Muscle layer of duodenum (tissue), 2 donors: ENCODE results near the gene ZNF618.

ENCODE experiments used
- H3K27ac ChIP-seq: one replicate; pipeline ENCODE4 v1.7.0; 2013; ENCODE audit warnings: mild to moderate bottlenecking, low read length
- H3K27me3 ChIP-seq: one replicate; pipeline ENCODE4 v1.7.0; 2013; ENCODE audit warnings: low read depth, mild to moderate bottlenecking, control low read depth, low read length
- H3K36me3 ChIP-seq, 2 donors: one replicate each; pipeline ENCODE4 v1.7.0; 2013; ENCODE audit warnings: low read length in 2 of 2, control low read depth in 1 of 2, mild to moderate bottlenecking in 1 of 2; ENCODE audit not compliant: insufficient read depth in 2 of 2, control insufficient read depth in 1 of 2
- H3K4me1 ChIP-seq, 2 donors: one replicate each; pipeline ENCODE4 v1.7.0; 2013; ENCODE audit warnings: low read length in 2 of 2, mild to moderate bottlenecking in 2 of 2, control low read depth in 1 of 2, moderate library complexity in 1 of 2; ENCODE audit not compliant: insufficient read depth in 2 of 2, control insufficient read depth in 1 of 2
- H3K4me3 ChIP-seq, 2 donors: one replicate each; pipeline ENCODE4 v1.7.0; 2013; ENCODE audit warnings: low read length in 2 of 2, low read depth in 1 of 2, mild to moderate bottlenecking in 1 of 2
- H3K9me3 ChIP-seq, 2 donors: one replicate each; pipeline ENCODE4 v1.7.0; 2013; ENCODE audit warnings: low read length in 2 of 2, control low read depth in 1 of 2, mild to moderate bottlenecking in 1 of 2; ENCODE audit not compliant: control insufficient read depth in 1 of 2
- donor health status: healthy.

Gene ZNF618

GRCh38 chr9:113876151-113876992, at the start of gene ZNF618:
ZNF618 (plus strand) TSS chr9:113876309; CDS start chr9:113876381, 72 bp downstream.
- Histone ChIP-seq H3K27me3 (no peaks in the 10 kb centered on the region), H3K27ac (no peak within 1 kb of the TSS), H3K9me3 (no peaks in the 10 kb centered on the region), H3K36me3 (no peaks in the 10 kb centered on the region), H3K4me1 (peaks cover 0 to 3% of the 10 kb centered on the region in 2 donors), H3K4me3 (peak within 1 kb of the TSS; percentile 53 to 90)

GRCh38 chr9:113828221-113828620, 47.9 kb upstream of the ZNF618 start:
- H3K4me1 ChIP-seq, result no peaks in the 10 kb centered on the region
- H3K27ac ChIP-seq, result no peak overlapping the region
- no peaks in the 10 kb centered on the region for H3K36me3 ChIP-seq
- H3K9me3 ChIP-seq, result peaks cover 0 to 9% of the 10 kb centered on the region in 2 donors
- H3K27me3 ChIP-seq, result no peaks in the 10 kb centered on the region
- no peak overlapping the region for H3K4me3 ChIP-seq

GRCh38 chr9:113837334-113837733, 38.8 kb upstream of the ZNF618 start:
- no peaks in the 10 kb centered on the region for H3K27me3 ChIP-seq
- no peak overlapping the region for H3K27ac ChIP-seq
- no peaks in the 10 kb centered on the region for H3K4me1 ChIP-seq
- H3K36me3 ChIP-seq, result no peaks in the 10 kb centered on the region
- H3K4me3 ChIP-seq, result no peak overlapping the region
- peaks cover 0 to 7% of the 10 kb centered on the region in 2 donors for H3K9me3 ChIP-seq

GRCh38 chr9:113842086-113842485, 34.0 kb upstream of the ZNF618 start:
- Histone ChIP-seq H3K27me3 (no peaks in the 10 kb centered on the region), H3K4me1 (no peaks in the 10 kb centered on the region), H3K4me3 (no peak overlapping the region), H3K36me3 (no peaks in the 10 kb centered on the region), H3K27ac (no peak overlapping the region), H3K9me3 (no peaks in the 10 kb centered on the region)

- Histone ChIP-seq H3K27ac (no peak overlapping the region), H3K4me1 (no peaks in the 10 kb centered on the region), H3K27me3 (no peaks in the 10 kb centered on the region), H3K36me3 (no peaks in the 10 kb centered on the region), H3K4me3 (no peak overlapping the region), H3K9me3 (no peaks in the 10 kb centered on the region)
Measured at GRCh38 chr9:113844466-113844865, 31.6 kb upstream of the ZNF618 start.

- no peaks in the 10 kb centered on the region for H3K4me1 ChIP-seq
- H3K27ac ChIP-seq, result no peak overlapping the region
- H3K4me3 ChIP-seq, result no peak overlapping the region
- H3K27me3 ChIP-seq, result no peaks in the 10 kb centered on the region
- H3K9me3 ChIP-seq, result peaks cover 10 to 13% of the 10 kb centered on the region in 2 donors
- H3K36me3 ChIP-seq, result no peaks in the 10 kb centered on the region
Measured at GRCh38 chr9:113851359-113851758, 24.8 kb upstream of the ZNF618 start.

GRCh38 chr9:113851873-113852272, 24.2 kb upstream of the ZNF618 start:
- Histone ChIP-seq H3K9me3 (peaks cover 10 to 13% of the 10 kb centered on the region in 2 donors), H3K27ac (no peak overlapping the region), H3K36me3 (no peaks in the 10 kb centered on the region), H3K4me3 (no peak overlapping the region), H3K4me1 (no peaks in the 10 kb centered on the region), H3K27me3 (no peaks in the 10 kb centered on the region)

- H3K4me3 ChIP-seq, result no peak overlapping the region
- H3K9me3 ChIP-seq, result peaks cover 10 to 13% of the 10 kb centered on the region in 2 donors
- no peaks in the 10 kb centered on the region for H3K36me3 ChIP-seq
- no peaks in the 10 kb centered on the region for H3K4me1 ChIP-seq
- no peaks in the 10 kb centered on the region for H3K27me3 ChIP-seq
- H3K27ac ChIP-seq, result no peak overlapping the region
Measured at GRCh38 chr9:113853333-113853732, 22.8 kb upstream of the ZNF618 start.

GRCh38 chr9:113854310-113854709, 21.8 kb upstream of the ZNF618 start:
- H3K27ac ChIP-seq, result no peak overlapping the region
- H3K27me3 ChIP-seq, result no peaks in the 10 kb centered on the region
- no peak overlapping the region for H3K4me3 ChIP-seq
- H3K9me3 ChIP-seq, result peaks cover 10 to 13% of the 10 kb centered on the region in 2 donors
- H3K36me3 ChIP-seq, result no peaks in the 10 kb centered on the region
- no peaks in the 10 kb centered on the region for H3K4me1 ChIP-seq

- Histone ChIP-seq H3K4me1 (no peaks in the 10 kb centered on the region), H3K9me3 (no peaks in the 10 kb centered on the region), H3K36me3 (no peaks in the 10 kb centered on the region), H3K27me3 (no peaks in the 10 kb centered on the region), H3K4me3 (no peak overlapping the region), H3K27ac (no peak overlapping the region)
Measured at GRCh38 chr9:113857875-113858274, 18.2 kb upstream of the ZNF618 start.

- Histone ChIP-seq H3K9me3 (no peaks in the 10 kb centered on the region), H3K27ac (no peak overlapping the region), H3K36me3 (no peaks in the 10 kb centered on the region), H3K4me1 (no peaks in the 10 kb centered on the region), H3K27me3 (no peaks in the 10 kb centered on the region), H3K4me3 (no peak overlapping the region)
Measured at GRCh38 chr9:113858282-113858681, 17.8 kb upstream of the ZNF618 start.

GRCh38 chr9:113863345-113863744, 12.8 kb upstream of the ZNF618 start:
- Histone ChIP-seq H3K27ac (no peak overlapping the region), H3K27me3 (no peaks in the 10 kb centered on the region), H3K4me3 (no peak overlapping the region), H3K4me1 (no peaks in the 10 kb centered on the region), H3K9me3 (no peaks in the 10 kb centered on the region), H3K36me3 (no peaks in the 10 kb centered on the region)
